HG02973 (cell line): Measurements from ENCODE around the gene LGALS7B.
"Not testable (repeated sequence)": the region's sequence is repeated elsewhere in the genome, so short reads cannot be mapped to it uniquely, and the experiment has no call there.

Experiments used
- ATAC-seq: cut with Tn5 transposase; IDR thresholded peaks from one replicate; pipeline ENCODE4 v1.9.1; 2021; ENCODE audit warnings: moderate library complexity; ENCODE audit not compliant: unreplicated experiment

LGALS7B gene

DNA sequence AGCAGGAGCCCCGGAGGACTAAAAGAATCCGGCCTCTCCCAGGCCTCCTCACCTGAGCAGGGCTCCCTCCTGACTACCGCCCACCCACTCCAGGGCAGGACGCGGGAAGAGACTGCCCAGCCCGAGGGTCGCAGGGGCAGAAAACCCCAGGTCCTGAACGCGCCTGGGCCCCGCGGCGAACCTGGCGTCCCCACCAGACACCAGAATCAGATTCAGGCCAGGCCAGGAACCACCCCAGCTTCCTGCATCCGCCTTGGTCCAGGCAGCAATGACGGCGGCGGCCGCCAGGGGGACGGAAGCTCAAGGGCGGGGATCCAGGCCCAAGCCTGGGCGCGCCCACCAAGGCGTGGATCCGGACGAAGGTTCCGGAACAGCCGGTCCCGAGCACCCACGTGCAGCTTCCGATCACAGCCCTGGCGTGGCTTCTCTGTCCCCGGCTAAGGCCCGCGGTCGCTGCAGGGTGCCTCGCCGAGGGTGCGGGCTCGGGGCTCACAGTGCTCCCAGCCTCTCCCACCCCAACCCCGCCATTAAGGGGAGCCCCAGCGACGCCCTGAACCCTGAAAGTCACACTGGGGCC lies 19.3 kb upstream of the LGALS7B start:
- ATAC-seq: peak; percentile 64

DNA sequence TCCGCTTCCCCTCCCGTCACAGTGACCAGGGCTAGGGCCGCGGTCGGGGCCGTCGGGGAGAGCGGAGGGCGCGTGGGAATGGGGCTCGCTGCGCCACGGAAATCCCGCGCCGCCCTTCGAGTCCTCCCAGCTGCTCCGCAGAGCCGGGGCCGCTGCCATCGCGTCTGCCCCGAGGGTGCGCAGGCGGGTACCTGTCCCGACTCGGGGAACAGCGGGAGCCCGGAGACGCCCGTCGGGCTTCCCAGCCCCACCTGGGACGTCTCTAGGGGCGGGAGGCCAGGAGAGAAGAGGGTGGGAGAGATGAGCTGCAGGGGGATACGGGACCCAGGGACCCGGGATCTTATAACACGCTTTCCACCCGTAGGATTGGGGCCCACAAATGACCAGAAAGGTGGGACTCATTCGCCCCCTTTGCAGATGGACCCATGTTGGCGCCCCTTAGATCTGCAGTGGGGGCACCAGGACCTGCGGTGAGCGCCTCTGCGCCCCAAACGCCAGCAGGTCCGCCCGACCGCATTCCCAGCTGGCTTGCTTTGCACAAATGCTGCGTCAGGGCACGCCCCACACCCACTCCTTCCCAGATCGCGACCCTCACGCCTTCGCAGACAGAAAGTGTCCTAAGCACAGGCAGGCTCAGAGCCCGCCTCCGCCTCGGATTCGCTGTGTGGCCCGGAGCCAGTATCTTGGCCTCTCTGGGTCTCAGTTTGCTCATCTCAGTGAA lies 18.6 kb upstream of the LGALS7B start:
- not testable (repeated sequence) for ATAC-seq

DNA sequence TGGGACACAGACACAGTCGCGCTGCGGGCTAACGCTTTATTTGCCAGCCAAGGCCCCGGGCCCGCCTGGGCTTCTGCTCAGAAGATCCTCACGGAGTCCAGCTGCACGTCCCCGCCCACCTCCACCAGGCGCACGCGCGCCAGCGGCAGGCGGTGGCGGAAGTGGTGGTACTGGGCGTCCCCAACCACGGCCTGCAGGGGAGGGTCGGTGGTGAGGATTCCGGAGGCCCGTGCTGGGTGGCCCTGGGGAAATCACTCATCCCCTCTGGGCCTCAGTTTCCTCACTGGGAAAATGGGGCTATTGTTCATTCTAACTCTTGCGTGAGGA lies 18.1 kb upstream of the LGALS7B start:
- ATAC-seq: not testable (repeated sequence)

DNA sequence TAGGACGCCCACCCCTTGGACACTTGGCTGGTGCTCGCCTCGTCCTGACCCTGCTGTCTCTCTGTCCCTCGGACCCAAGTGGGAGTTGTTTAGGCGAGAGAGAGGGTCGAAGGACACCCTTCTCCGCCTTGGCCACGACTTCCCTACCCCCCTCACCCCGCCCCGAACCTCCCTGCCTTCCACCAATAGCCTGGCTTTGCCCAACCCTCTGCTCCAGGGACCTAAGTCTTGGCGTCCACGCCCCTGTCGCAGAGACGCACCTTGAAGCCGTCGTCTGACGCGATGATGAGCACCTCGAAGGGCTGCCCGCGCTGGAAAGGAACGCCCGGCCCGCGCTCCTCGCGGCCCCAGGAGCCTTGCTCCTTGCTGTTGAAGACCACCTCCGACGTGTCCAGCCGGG lies 17.4 kb upstream of the LGALS7B start:
- ATAC-seq: not testable (repeated sequence)

DNA sequence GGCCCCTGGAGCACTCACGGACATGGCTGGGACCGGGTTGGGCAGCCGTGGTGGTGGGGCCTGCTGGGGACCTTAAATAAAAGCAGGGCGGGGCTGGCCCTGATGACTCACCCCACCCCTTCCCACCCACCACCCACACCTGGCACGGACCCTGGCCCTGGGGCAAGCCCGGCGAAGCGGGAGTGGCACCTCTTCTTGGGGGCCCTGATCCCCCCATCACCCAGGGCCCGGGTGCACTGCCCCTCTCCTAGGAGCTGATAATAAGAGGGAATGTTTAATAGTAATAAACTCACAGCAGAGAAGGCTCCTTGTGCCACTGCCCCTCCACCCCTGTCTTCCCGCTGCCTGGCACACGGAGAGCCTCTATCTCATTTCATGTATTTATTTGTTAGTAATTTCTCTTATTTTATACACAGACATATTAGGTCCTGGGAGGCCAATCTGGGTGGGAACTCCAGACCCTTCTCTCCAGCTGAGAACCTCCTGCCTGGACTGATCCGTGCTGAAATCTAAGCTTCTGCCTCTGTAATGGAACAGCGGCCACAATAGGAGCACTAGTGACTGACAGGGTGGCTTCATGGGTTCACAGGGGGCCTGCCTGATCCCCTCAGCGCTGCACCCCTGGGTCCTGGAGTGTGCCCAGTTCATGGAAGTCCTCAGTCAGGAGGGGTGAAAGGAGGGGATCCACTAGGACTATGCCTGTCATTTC lies 15.4 kb upstream of the LGALS7B start, which contains the start of gene LGALS7:
Gene LGALS7 (minus strand): TSS at position 49 of the 709 bp plus-strand sequence. CDS start 25 bp downstream, at position 24.
- no peak for ATAC-seq

DNA sequence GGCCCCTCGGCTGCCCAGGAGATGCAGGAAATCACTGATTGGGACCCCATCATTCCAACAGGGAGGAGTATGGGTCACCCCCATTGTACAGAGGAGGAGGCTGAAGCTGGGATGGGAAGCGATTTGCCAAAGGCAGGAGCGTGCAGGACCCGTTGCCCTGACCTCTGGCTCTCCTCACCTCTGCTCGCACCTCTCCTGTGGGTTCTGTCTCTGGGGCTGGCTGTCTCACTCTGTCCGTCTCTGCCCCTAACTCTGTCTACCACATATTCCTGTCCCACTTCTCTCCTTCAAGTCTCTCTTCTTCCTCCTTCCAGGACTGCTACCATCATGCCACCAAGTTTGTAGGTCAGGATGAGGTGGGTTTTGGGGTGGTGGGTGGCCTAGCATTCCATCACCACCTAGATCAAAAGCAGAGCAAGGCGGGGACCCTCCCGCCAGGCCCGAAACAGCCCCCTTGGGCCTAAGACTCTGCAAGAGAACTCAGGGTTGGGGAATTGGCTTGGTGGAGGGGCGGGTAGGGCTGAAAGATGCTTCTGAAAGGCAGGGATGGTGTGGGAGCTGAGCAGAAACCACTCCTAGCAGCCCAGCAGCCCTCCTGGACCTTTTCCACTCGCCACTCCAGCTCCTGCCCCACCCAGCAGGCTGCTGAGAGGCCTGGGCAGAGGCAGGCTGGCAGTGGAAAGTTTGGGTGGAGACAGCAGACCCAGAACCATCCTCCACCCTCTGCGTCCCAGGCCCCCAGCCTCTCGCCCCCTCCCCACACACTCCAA lies 14.6 kb upstream of the LGALS7B start:
- no peak for ATAC-seq

DNA sequence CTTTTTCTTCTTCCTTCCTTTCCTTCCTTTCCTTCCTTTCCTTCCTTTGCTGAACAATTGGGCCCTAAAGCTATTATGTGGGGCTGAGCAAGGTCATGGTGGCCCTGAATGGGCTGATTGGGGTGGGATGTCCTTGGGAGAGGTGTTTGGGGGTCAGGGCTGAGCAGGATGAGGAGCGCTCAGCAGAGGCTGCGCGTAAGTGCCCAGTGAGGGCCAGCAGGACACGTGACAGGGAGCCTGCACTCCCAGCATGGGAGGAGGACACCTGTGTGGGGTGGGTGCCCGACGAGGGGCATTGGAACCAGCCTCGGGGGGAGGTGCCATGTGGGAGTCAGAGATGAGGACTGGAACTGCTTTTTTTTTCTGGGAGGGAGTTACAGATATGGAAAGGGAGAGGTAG lies 10.3 kb upstream of the LGALS7B start:
- ATAC-seq: no peak

DNA sequence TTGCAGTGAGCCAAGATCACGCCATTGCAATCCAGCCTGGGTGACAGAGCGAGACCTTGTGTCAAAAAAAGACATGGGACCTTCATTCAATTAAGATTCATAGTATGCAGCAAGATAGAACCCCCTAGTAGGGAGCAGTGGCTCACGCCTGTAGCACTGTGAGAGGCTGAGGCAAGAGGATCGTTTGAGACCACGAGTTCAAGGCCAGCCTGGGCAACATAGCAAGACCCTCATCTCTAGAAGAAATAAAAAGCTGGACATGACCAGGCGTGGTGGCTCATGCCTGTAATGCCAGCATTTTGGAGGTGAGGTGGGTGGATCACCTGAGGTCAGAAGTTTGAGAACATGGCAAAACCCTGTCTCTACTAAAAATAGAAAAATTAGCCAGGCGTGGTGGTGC lies 8.6 kb upstream of the LGALS7B start:
- no peak for ATAC-seq

DNA sequence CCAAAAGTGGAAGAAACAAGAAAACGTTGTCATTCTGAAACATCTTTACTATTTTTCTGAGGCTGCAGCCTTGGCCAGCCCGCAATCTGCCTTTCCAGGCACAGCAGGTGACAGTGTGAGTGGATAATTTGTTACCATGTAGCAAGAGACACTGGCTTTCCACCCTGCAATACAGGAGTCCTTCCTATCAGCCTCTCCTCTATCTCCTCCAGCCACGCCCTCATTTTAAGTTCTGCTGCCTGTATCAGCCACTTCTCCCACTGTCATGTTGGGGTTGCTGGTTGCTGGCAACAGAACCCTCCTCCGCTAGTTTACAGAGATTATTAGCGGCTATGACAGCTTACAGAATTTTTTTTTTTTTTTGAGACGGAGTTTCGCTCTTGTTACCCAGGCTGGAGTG lies 7.9 kb upstream of the LGALS7B start:
- no peak for ATAC-seq

DNA sequence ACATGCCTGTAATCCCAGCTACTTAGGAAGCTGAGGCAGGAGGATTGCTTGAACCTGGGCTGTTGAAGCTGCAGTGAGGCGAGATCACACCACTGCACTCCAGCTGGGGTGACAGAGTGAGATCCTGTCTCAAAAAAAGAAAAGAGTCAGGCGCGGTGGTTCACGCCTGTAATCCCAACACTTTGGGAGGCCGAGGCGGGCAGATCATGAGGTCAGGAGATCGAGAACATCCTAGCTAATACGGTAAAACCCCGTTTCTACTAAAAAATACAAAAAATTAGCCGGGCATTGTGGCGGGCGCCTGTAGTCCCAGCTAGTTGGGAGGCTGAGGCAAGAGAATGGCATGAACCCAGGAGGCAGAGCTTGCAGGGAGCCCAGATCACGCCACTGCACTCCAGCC lies 6.8 kb upstream of the LGALS7B start:
- not testable (repeated sequence) for ATAC-seq

DNA sequence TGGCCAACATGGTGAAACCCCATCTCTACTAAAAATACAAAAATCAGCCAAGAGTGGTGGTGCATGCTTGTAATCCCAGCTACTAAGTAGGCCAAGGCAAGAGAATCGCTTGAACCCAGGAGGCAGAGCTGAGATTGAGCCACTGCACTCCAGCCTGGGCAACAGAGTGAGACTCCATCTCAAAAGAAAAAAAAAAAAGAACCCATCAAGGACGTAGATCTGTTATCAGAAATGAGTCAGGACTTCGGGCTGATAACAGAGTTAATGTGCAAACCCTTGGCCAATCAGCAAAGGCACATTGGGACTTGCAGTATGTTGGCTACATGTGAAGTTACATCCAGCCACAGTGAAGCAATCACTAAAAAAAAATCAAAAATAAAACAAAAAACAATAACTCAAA lies 4.8 kb upstream of the LGALS7B start:
- no peak for ATAC-seq

DNA sequence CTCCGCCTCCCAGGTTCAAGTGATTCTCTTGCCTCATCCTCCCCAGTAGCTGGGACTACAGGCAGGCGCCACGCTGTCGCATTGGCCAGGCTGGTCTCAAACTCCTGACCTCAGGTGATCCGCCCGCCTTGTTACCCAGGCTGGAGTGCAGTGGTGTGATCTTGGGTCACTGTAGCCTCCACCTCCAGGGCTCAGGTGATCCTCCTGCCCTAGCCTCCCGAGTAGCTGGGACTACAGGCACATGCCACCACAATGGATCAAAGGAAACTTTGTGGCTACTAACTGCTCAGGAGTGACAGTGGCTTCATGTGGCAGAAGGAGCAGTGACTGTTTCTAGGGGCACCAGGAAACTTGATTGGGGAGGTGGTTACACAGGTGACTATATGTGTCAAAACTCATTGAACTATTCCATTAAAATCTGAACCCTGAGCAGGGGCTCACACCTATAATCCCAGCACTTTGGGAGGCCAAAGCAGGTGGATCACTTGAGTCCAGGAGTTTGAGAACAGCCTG lies 3.8 kb upstream of the LGALS7B start:
- no peak for ATAC-seq

DNA sequence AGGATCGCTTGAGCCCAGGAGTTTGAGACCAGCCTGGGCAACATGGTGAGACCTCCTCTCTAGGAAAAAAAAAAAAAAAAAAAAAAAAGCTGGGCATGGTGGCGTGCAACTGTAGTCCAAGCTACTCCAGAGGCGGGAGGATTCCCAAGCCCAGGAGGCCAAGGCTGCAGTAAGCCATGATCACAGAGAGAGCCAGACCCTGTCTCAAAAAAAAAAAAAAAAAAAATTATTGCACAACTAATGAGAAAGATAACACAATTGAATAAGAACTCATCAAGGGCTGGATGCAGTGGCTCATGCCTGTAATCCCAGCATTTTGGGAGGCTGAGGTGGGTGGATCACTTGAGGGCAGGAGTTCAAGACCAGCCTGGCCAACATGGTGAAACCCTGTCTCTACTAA lies 2.9 kb upstream of the LGALS7B start:
- ATAC-seq: not testable (repeated sequence)

DNA sequence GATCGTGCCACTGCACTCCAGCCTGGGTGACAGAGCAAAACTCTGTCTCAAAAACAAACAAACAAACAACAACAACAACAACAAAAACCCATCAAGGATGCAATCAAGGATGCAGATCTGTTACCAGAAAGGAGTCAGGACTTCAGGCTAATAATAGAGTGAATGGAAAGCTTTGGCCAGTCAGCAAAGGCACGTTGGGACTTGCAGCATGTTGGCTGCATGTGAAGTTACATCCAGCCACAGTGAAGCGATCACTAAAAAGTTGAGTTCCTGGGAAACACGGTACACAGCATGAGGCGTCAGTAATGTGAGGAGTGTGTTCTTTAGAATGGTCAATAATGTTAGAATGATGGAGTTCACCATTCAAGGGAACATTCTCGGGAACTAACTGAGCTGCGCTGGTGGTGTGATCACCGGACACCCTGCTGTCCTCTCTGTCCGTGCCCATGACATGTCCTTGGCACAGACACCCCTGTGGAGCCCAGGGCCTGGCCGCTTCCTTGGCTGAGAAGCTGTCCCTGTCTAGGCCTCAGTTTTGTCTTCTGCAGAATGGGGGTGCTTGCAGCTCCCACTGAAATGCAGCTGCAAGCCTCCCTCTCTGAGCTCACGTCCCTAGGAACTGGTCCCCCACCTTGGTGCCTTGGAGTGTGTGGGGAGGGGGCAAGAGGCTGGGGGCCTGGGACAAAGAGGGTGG lies 2.3 kb upstream of the LGALS7B start:
- no peak for ATAC-seq

DNA sequence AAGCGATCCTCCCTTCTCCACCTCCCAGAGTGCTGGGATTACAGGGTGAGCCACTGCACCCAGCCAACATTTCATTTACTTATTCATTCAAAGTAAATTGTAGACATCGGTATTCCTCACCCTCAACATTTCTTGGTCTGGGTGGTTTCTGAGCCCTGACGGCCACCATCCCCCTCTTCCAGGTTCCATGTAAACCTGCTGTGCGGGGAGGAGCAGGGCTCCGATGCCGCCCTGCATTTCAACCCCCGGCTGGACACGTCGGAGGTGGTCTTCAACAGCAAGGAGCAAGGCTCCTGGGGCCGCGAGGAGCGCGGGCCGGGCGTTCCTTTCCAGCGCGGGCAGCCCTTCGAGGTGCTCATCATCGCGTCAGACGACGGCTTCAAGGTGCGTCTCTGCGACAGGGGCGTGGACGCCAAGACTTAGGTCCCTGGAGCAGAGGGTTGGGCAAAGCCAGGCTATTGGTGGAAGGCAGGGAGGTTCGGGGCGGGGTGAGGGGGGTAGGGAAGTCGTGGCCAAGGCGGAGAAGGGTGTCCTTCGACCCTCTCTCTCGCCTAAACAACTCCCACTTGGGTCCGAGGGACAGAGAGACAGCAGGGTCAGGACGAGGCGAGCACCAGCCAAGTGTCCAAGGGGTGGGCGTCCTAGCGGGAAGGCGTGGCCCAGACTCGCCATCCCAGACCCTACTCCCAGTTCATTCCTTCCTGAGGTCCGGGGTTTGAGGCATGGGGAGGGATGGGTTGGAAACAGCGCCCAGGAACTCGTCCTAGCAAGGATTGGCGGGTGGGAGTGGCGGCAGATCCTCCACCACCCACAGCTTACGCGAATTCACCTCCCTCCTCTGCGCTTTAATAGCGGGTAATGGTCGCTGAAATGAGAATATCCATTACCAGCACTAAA lies 1.8 kb downstream of the LGALS7B start:
- ATAC-seq: not testable (repeated sequence)

DNA sequence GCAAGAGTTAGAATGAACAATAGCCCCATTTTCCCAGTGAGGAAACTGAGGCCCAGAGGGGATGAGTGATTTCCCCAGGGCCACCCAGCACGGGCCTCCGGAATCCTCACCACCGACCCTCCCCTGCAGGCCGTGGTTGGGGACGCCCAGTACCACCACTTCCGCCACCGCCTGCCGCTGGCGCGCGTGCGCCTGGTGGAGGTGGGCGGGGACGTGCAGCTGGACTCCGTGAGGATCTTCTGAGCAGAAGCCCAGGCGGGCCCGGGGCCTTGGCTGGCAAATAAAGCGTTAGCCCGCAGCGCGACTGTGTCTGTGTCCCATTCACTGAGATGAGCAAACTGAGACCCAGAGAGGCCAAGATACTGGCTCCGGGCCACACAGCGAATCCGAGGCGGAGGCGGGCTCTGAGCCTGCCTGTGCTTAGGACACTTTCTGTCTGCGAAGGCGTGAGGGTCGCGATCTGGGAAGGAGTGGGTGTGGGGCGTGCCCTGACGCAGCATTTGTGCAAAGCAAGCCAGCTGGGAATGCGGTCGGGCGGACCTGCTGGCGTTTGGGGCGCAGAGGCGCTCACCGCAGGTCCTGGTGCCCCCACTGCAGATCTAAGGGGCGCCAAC lies 2.6 kb downstream of the LGALS7B start:
- ATAC-seq: not testable (repeated sequence)

DNA sequence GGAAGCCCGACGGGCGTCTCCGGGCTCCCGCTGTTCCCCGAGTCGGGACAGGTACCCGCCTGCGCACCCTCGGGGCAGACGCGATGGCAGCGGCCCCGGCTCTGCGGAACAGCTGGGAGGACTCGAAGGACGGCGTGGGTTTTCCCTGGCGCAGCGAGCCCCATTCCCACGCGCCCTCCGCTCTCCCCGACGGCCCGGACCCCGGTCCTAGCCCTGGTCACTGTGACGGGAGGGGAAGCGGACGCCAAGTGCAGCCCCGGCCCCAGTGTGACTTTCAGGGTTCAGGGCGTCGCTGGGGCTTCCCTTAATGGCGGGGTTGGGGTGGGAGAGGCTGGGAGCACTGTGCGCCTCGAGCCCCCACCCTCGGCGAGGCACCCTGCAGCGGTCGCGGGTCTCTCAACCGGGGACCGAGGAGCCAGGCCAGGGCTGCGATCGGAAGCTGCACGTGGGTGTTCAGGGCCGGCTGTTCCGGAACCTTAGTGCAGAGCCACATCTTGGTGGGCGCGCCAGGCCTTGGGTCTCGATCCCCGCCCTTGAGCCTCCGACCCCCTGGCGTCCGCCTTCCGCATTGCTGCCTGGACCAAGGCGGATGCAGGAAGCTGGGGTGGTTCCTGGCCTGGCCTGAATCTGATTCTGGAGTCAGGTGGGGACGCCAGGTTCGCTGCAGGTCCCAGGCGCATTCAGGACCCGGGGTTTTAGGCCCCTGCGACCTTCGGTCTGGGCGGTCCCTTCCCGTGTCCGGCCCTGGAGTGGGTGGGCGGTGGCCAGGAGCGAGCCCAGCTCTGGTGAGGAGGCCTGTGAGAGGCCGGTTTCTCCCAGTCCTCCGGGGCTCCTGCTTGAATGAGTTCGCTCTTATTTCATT lies 3.5 kb downstream of the LGALS7B start:
- no peak for ATAC-seq

DNA sequence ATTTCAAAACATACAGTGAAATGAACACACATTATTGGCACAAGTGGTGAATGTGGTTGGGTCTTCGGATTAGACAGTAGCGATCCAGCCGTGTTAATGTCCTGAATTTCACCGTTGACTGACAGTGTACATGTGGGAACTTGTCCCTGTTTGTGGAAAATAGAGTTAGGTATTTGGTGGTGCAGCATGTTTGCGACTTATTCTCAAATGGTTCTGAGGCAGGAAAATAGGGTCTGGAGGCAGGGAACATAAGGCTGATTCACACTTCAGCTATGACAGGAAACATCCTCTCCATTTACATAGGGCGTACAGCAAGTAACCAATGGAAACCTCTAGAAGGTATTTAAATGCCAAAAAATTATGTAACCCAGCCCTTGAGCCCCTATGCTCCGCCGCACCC lies 4.2 kb downstream of the LGALS7B start:
- no peak for ATAC-seq
